B cell (primary cell): ENCODE results near the gene MPDU1. TPM values are rescaled to one million over a fixed set of nuclear protein-coding genes. Genes with fewer than 3 reads are reported as not detected.

Experiments
- ATAC-seq: fragments of 200-7000 bp; cut with Tn5 transposase; one replicate; pipeline ENCODE4 v1.10.0; 2021; ENCODE audit warnings: low read depth, mild to moderate bottlenecking, moderate number of reproducible peaks, moderate library complexity
- CTCF ChIA-PET: fragments of 350-600 bp; sonication (Branson Sonifier 250); formaldehyde crosslinking; loops from one replicate; lab custom pipeline; 2021; ENCODE audit warnings: antibody characterized with exemption, inconsistent platforms; lab: Charles Lee
- POLR2A ChIA-PET: fragments of 350-600 bp; sonication (Branson Sonifier 250); formaldehyde crosslinking; loops from one replicate; lab custom pipeline; 2021; ENCODE audit warnings: antibody characterized with exemption; lab: Charles Lee
- DNase-seq: peaks from one replicate; pipeline ENCODE4 v3.0.0; 2013
- H2AFZ ChIP-seq: 2 replicates; pipeline ENCODE4 v1.6.1; 2012; ENCODE audit warnings: mild to moderate bottlenecking, low read depth, low read length; ENCODE audit not compliant: insufficient read depth, poor library complexity, severe bottlenecking
- H3K27ac ChIP-seq, 2 donors: 1 replicate in 1 of 2; 2 replicates in 1 of 2; pipeline ENCODE4 v1.5.1; 2012 to 2013; ENCODE audit warnings: low read length in 2 of 2, mild to moderate bottlenecking in 2 of 2, moderate library complexity in 1 of 2
- H3K27me3 ChIP-seq, 4 experiments: fragments of 200-600 bp in 1 of 4; sonication (generic) in 1 of 4; replicated peaks in 1 of 4; 1 replicate in 2 of 4; 2 replicates in 2 of 4; pipeline versions ENCODE4 v1.6.1 to v1.7.0; 2013 to 2016; ENCODE audit warnings: low read length in 3 of 4, mild to moderate bottlenecking in 2 of 4, mixed read lengths in 1 of 4, moderate library complexity in 1 of 4; ENCODE audit not compliant: insufficient read depth in 4 of 4, control insufficient read depth in 3 of 4; ENCODE audit errors: control extremely low read depth in 1 of 4
- H3K36me3 ChIP-seq, 2 experiments: replicated peaks in 1 of 2; 1 replicate in 1 of 2; 2 replicates in 1 of 2; pipeline versions ENCODE4 v1.6.1 to v1.7.1; 2013; ENCODE audit warnings: low read length in 1 of 2; ENCODE audit not compliant: insufficient read depth in 2 of 2, control insufficient read depth in 1 of 2; ENCODE audit errors: control extremely low read depth in 1 of 2, extremely low read depth in 1 of 2
- H3K4me1 ChIP-seq, 2 donors: fragments of 200-600 bp in 1 of 2; sonication (generic) in 1 of 2; 1 replicate in 1 of 2; 2 replicates in 1 of 2; pipeline versions ENCODE4 v1.5.1 to v1.6.1; 2013 to 2017; ENCODE audit warnings: low read length in 2 of 2; ENCODE audit not compliant: control insufficient read depth in 2 of 2, insufficient read depth in 2 of 2
- H3K4me2 ChIP-seq: replicated peaks from 2 replicates; pipeline ENCODE3; 2012; ENCODE audit warnings: mild to moderate bottlenecking, low read depth, low read length; ENCODE audit not compliant: poor library complexity, severe bottlenecking
- H3K4me3 ChIP-seq, 5 experiments: fragments of 200-600 bp in 1 of 5; sonication (generic) in 1 of 5; 1 replicate in 3 of 5; 2 replicates in 2 of 5; pipeline versions ENCODE4 v1.5.1 to v1.7.0; 2011 to 2016; ENCODE audit warnings: low read length in 4 of 5, mild to moderate bottlenecking in 4 of 5, low read depth in 2 of 5, control low read depth in 1 of 5, moderate library complexity in 1 of 5; ENCODE audit not compliant: insufficient read depth in 1 of 5; ENCODE audit errors: control extremely low read depth in 1 of 5, extremely low read depth in 1 of 5
- H3K79me2 ChIP-seq: fragments of 200-600 bp; sonication (generic); one replicate; pipeline ENCODE4 v1.6.0; 2016; ENCODE audit warnings: low read length; ENCODE audit not compliant: control insufficient read depth, insufficient read depth
- H3K9ac ChIP-seq: fragments of 200-600 bp; sonication (generic); 2 replicates; pipeline ENCODE4 v1.6.1; 2017; ENCODE audit warnings: mild to moderate bottlenecking, low read length, moderate library complexity
- H3K9me3 ChIP-seq, 3 donors: one replicate each; pipeline versions ENCODE4 v1.6.1 to v1.7.1; 2013; ENCODE audit warnings: low read length in 2 of 3; ENCODE audit not compliant: control insufficient read depth in 2 of 3, insufficient read depth in 1 of 3; ENCODE audit errors: control extremely low read depth in 1 of 3
- H4K20me1 ChIP-seq: 2 replicates; pipeline ENCODE4 v1.6.0; 2012; ENCODE audit warnings: mild to moderate bottlenecking, low read length; ENCODE audit not compliant: insufficient read depth, control insufficient read depth, poor library complexity, severe bottlenecking
- H3K27ac Mint-ChIP-seq: one replicate; pipeline ENCODE4 v1.8.0; 2021; ENCODE audit warnings: mixed read lengths
- H3K27me3 Mint-ChIP-seq: one replicate; pipeline ENCODE4 v1.8.0; 2021; ENCODE audit warnings: mixed read lengths
- H3K4me1 Mint-ChIP-seq: one replicate; pipeline ENCODE4 v1.8.0; 2021; ENCODE audit warnings: mixed read lengths
- H3K4me3 Mint-ChIP-seq: one replicate; pipeline ENCODE4 v1.8.0; 2021; ENCODE audit warnings: mixed read lengths
- H3K9me3 Mint-ChIP-seq: one replicate; pipeline ENCODE4 v1.8.0; 2022; ENCODE audit warnings: mixed read lengths; ENCODE audit not compliant: insufficient read depth
- CTCF ChIP-seq: fragments of 200-600 bp; IDR thresholded peaks from one replicate; pipeline ENCODE4 v1.8.0; 2022; ENCODE audit warnings: antibody characterized with exemption, mild to moderate bottlenecking
- EZH2 ChIP-seq: IDR thresholded peaks from 2 replicates; pipeline ENCODE4 v1.6.1; 2012; ENCODE audit warnings: borderline replicate concordance, low read depth, mild to moderate bottlenecking, moderate library complexity, low read length; ENCODE audit not compliant: insufficient read depth, poor library complexity, severe bottlenecking
- WGBS: methylation state at CpG from one replicate; pipeline ENCODE4 v1.1.5; 2013; ENCODE audit warnings: missing lambda C conversion rate; ENCODE audit not compliant: insufficient coverage; 5-methylcytosine and 5-hydroxymethylcytosine counted together
- intact Hi-C: fragments of 100-400 bp; cut with micrococcal nuclease; formaldehyde crosslinking; loops from one replicate; pipeline ENCODE4 v1.10.0; 2022
- polyA plus RNA-seq: library from polyadenylated mRNA; depleted of rRNA; stranded (reverse); fragments of >200 nt; gene quantifications from 2 replicates; pipeline ENCODE4 v1.2.3, GENCODE V29; 2012
- total RNA-seq, 2 donors: library from RNA; stranded (reverse); fragments of 120-200 nt in 1 of 2; gene quantifications; 1 replicate in 1 of 2; 2 replicates in 1 of 2; pipeline versions ENCODE4 v1.2.3 to v1.2.4, GENCODE V29; 2013 to 2022

The MPDU1 gene
- total and polyA plus RNA-seq, 2 donors (not counting 1 experiment from before 2014, with no cell fraction given), result 31.7 to 51.5 TPM

GRCh38 chr17:7582396-7583252 is 1.0 kb upstream of the MPDU1 start:
- intact Hi-C loops, result loop anchor here (1.0 to 10.0 kb wide), 3 partner anchors 10 to 538 kb away; partner anchors contain the start of genes SENP3 and SLC16A11
- H3K4me2 ChIP-seq, result peak overlapping the region; percentile 78
- peaks cover 48 to 72% of the 10 kb centered on the region in 2 donors for H3K4me1 ChIP-seq
- H3K79me2 ChIP-seq, result peaks cover 48% of the 10 kb centered on the region
- peak; percentile 18 for DNase-seq
- peak overlapping the region; percentile 100 for H3K4me3 Mint-ChIP-seq
- H3K27me3 ChIP-seq, result no peaks in the 10 kb centered on the region
- POLR2A ChIA-PET, result interaction anchor here (0.6 to 2.4 kb wide), 8 partner anchors 8 to 274 kb away, joined by 3 to 25 read pairs (median 6); partner anchors contain the start of genes SAT2, TP53 and WRAP53
- H3K36me3 ChIP-seq, result peaks cover 4 to 32% of the 10 kb centered on the region in 2 experiments
- H3K9me3 Mint-ChIP-seq, result no peaks in the 10 kb centered on the region
- TF ChIP-seq CTCF (no peak), EZH2 (no peak)
- peak overlapping the region in 1 of 2 donors; percentile 95 for H3K27ac ChIP-seq
- ATAC-seq, result no peak
- peak overlapping the region; percentile 86 for H2AFZ ChIP-seq
- CTCF ChIA-PET, result interaction anchor here (1.2 to 4.5 kb wide), 4 partner anchors 9 to 104 kb away, joined by 3 to 50 read pairs (median 23); partner anchors contain the start of genes SENP3, TNFSF13, TP53 and WRAP53
- H3K4me1 Mint-ChIP-seq, result peaks cover 65% of the 10 kb centered on the region
- no peaks in the 10 kb centered on the region for H3K27me3 Mint-ChIP-seq
- no peaks in the 10 kb centered on the region for H3K9me3 ChIP-seq
- peak overlapping the region in 4 of 5 experiments; percentile 77 to 90 (median 82) for H3K4me3 ChIP-seq
- peak overlapping the region; percentile 85 for H3K9ac ChIP-seq
- H3K27ac Mint-ChIP-seq, result peak overlapping the region; percentile 100
- H4K20me1 ChIP-seq, result peaks cover 13% of the 10 kb centered on the region
- WGBS, result 85% methylated on average over 35 of the region's 36 CpGs
